ENCODE data around the gene BABAM1.

DNA sequence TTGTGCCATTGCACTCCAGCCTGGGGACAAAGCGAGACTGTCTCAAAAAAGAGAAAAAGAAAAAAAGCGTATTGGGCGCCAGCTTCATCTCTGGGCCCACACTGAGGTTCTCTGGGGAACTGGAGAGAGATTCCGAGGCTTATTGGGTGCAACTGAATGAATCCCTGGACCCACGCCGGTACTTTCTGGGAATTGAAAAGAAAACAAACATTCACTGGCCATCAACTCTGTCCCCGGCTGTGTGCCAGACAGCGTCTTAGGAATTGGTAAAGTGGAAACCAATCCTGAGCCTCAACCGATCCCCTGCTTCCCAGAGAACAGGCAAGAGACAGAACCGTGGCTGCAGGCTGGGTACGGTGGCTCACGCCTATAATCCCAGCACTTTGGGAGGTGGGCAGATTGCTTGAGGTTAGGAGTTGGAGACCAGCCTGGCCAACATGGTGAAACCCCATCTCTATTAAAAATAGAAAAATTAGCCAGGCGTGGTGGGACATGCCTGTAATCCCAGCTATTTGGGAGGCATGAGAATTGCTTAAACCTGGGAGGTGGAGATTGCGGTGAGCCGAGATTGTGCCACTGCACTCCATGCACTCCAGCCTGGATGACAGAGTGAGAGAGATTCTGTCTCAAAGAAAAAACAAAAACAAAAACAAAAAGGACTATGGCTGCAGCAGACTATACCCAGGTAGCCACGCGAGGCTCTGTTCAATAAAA lies 58.8 kb downstream of the BABAM1 start:
- TF ChIP-seq, protein P1, sequence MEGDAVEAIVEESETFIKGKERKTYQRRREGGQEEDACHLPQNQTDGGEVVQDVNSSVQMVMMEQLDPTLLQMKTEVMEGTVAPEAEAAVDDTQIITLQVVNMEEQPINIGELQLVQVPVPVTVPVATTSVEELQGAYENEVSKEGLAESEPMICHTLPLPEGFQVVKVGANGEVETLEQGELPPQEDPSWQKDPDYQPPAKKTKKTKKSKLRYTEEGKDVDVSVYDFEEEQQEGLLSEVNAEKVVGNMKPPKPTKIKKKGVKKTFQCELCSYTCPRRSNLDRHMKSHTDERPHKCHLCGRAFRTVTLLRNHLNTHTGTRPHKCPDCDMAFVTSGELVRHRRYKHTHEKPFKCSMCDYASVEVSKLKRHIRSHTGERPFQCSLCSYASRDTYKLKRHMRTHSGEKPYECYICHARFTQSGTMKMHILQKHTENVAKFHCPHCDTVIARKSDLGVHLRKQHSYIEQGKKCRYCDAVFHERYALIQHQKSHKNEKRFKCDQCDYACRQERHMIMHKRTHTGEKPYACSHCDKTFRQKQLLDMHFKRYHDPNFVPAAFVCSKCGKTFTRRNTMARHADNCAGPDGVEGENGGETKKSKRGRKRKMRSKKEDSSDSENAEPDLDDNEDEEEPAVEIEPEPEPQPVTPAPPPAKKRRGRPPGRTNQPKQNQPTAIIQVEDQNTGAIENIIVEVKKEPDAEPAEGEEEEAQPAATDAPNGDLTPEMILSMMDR (optimal IDR thresholded peaks at IDR 0.05 in 1 of 3, IDR thresholded peaks at IDR 0.05 in 1 of 3, conservative IDR thresholded peaks at IDR 0.05 in 1 of 3; ENCODE audit: extremely low read depth in 1 of 3, insufficient read depth in 2 of 3, low read length in 3 of 3), result no peak
- no peak for TF ChIP-seq EZH2 (IDR thresholded peaks at IDR 0.05; ENCODE audit: low read length)

Measured in keratinocyte (primary cell).